Activated naive CD4-positive, alpha-beta T cell treated with anti-CD3 and anti-CD28 coated beads, Interleukin-2, amount 10 ng/mL, durations not matched to agents 5 hours and 36 hours (primary cell): ENCODE measurements around the gene CD8B. TPM values are rescaled to one million over a fixed set of nuclear protein-coding genes. Genes with fewer than 3 reads are reported as not detected.

ENCODE experiments used
- total RNA-seq, 2 experiments: library from RNA; stranded (reverse); gene quantifications; one replicate each; pipeline ENCODE4 v1.2.3, GENCODE V29; 2021

Gene CD8B
- 1 to 10 TPM; 2.6 to 3.0 TPM for total RNA-seq

DNA sequence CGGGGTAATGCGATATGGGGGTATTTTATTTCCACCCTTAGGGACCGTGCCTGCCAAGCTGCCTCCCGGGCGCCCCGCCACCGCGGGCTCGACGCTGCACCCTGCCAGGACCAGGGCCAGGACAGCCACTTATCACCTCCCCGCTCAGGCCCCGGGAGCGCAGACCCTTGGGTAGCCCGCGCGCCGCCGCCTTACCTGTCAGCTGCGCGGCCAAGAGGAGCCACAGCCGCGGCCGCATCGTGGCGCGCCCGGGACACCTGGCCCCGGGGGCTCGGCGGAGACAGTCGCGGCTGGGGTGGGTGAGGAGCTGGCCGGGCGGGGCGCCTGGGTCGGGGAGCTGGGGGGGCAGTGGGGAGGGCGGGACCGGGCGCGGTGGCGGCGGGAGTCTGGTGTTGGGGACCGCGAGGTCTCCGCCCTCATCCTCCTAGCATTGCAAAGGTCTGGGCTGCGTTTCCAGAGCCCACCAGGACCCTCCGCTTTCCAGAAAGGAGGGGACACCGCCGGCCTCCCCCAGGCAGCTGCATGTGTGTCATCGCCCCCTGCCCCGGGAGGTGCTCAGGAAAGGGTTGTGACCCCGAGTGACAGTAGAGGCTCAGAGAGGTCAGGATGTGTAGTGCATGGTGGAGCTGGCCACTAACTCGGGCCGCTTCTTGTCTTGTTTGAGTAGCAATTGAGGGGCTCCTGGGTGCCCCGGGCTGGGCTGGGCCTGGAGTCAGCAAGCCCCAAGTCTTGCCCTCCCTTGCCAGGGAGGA, at the start of gene CD8B:
CD8B (minus strand) TSS at position 259 of the 752 bp plus-strand sequence; CDS start at position 238, 21 bp downstream.

DNA sequence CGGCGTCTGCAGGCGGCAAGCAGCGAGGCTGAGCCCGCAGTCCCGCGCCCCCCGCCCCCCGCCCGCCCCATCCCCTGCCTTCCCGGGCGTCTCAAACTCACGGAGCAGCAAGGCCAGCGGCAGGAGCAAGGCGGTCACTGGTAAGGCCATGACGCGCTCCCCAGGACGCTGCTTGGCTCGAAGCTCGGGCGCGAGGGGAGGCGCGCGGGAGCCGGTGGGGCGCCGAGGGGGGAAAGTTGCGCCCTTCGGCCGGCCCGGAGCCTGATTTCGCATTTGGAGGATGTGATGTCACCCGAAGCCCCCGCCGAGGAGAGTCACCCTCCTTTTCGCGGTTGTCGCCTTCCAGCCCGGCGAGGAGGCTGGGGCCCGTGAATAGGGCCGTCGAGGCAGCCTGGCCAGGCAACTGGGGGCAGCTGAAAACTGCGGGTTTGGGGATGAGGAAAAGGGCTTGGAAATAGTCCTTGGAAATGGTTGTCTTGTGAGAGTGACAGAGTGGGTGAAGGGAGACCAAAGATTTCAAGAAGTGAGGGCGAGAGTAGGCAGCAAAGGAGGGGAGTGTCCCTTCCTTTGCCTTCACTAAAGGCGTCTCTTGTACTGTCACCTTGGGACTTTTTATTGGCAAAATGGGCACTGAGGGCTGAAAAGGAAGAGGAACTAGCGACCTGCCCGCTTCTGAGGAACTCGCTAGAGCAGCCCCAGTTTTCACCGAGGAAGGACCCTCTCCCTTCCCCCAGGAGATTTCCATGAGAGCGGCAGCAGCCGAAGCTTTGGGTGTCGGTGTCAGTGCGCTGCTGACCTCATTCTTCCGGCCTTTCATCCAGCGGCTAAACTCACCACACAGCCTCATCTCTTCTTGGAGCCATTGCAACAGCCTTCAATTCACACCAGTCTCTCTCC, 70.8 kb downstream of the CD8B start, which contains the start of gene CD8A:
CD8A (minus strand) TSS at position 238 of the 897 bp plus-strand sequence; CDS start at position 150, 88 bp downstream.

Other genes with a start within 250 kb of the CD8B start
- gene RNF103, start 238.0 kb downstream of the CD8B start, total RNA-seq = 10 to 100 TPM; 13.9 to 14.1 TPM
- 10 to 100 TPM; 27.7 to 29.1 TPM for gene RMND5A, start 141.6 kb downstream of the CD8B start, total RNA-seq
- gene CD8A, start 71.0 kb downstream of the CD8B start, total RNA-seq = 1 to 10 TPM; 6.5 to 7.1 TPM
- 1 to 10 TPM; 1.1 to 1.6 TPM for gene RGPD1, start 80.2 kb upstream of the CD8B start, total RNA-seq
- 1 to 10 TPM; 5.0 to 6.9 TPM for gene PLGLB1, start 160.0 kb upstream of the CD8B start, total RNA-seq